GM23338 (cell line): Measurements from ENCODE around the gene AFTPH. TPM values are rescaled to one million over a fixed set of nuclear protein-coding genes. Genes with fewer than 3 reads are reported as not detected.

ENCODE experiments used
- ATAC-seq: fragments of 200-7000 bp; cut with Tn5 transposase; 3 replicates; pipeline ENCODE4 v1.9.1; 2020
- DNase-seq: peaks from one replicate; pipeline ENCODE4 v3.0.0-alpha.2; 2015; ENCODE audit warnings: low spot score
- H2AFZ ChIP-seq: fragments of 200-600 bp; sonication (generic); 2 replicates; pipeline ENCODE4 v1.8.0; 2016; ENCODE audit warnings: antibody characterized with exemption, mild to moderate bottlenecking, moderate library complexity
- H3F3A ChIP-seq: fragments of 200-600 bp; sonication (generic); replicated peaks from 2 replicates; pipeline ENCODE4 v1.8.0; 2017; ENCODE audit warnings: antibody characterized with exemption, mixed run types, low read depth
- H3K27ac ChIP-seq: fragments of 200-600 bp; sonication (generic); 2 replicates; pipeline ENCODE4 v1.6.1; 2016; ENCODE audit warnings: low read depth
- H3K27me3 ChIP-seq: fragments of 200-600 bp; sonication (generic); 2 replicates; pipeline ENCODE4 v1.8.0; 2016; ENCODE audit warnings: mild to moderate bottlenecking, mixed run types, moderate library complexity; ENCODE audit not compliant: insufficient read depth
- H3K36me3 ChIP-seq: fragments of 200-600 bp; sonication (generic); 2 replicates; pipeline ENCODE4 v1.8.0; 2016; ENCODE audit warnings: mild to moderate bottlenecking; ENCODE audit not compliant: insufficient read depth
- H3K4me1 ChIP-seq: fragments of 200-600 bp; sonication (generic); 2 replicates; pipeline ENCODE4 v1.8.0; 2016; ENCODE audit warnings: mild to moderate bottlenecking, moderate library complexity; ENCODE audit not compliant: insufficient read depth
- H3K4me2 ChIP-seq: fragments of 200-600 bp; sonication (generic); 2 replicates; pipeline ENCODE4 v1.7.1; 2017; ENCODE audit warnings: mixed run types
- H3K4me3 ChIP-seq: fragments of 200-600 bp; sonication (generic); 2 replicates; pipeline ENCODE4 v1.6.1; 2016; ENCODE audit warnings: mixed run types
- H3K79me2 ChIP-seq: fragments of 200-600 bp; sonication (generic); replicated peaks from 2 replicates; pipeline ENCODE4 v1.8.0; 2017; ENCODE audit warnings: mild to moderate bottlenecking; ENCODE audit not compliant: insufficient read depth
- H3K9me2 ChIP-seq: fragments of 200-600 bp; sonication (generic); 2 replicates; pipeline ENCODE4 v1.8.0; 2017; ENCODE audit not compliant: insufficient read depth
- H4K20me1 ChIP-seq: fragments of 200-600 bp; sonication (generic); replicated peaks from 2 replicates; pipeline ENCODE4 v1.8.0; 2017; ENCODE audit warnings: mild to moderate bottlenecking; ENCODE audit not compliant: insufficient read depth
- H3K27ac Mint-ChIP-seq: 2 replicates; pipeline ENCODE4 v1.8.0; 2020; ENCODE audit warnings: inconsistent platforms, mild to moderate bottlenecking, moderate library complexity, mixed read lengths
- H3K27me3 Mint-ChIP-seq: 3 replicates; pipeline ENCODE4 v1.8.0; 2022; ENCODE audit warnings: low read depth, mild to moderate bottlenecking, moderate library complexity, mixed read lengths, inconsistent platforms; ENCODE audit not compliant: insufficient read depth, poor library complexity
- H3K36me3 Mint-ChIP-seq: 3 replicates; pipeline ENCODE4 v1.8.0; 2021; ENCODE audit warnings: low read depth, mild to moderate bottlenecking, inconsistent platforms, moderate library complexity, mixed read lengths
- H3K4me1 Mint-ChIP-seq: 3 replicates; pipeline ENCODE4 v1.8.0; 2020; ENCODE audit warnings: mild to moderate bottlenecking, inconsistent platforms, mixed read lengths
- H3K4me3 Mint-ChIP-seq: 3 replicates; pipeline ENCODE4 v1.8.0; 2021; ENCODE audit warnings: moderate library complexity, mild to moderate bottlenecking, inconsistent platforms, mixed read lengths
- H3K9me3 Mint-ChIP-seq: 3 replicates; pipeline ENCODE4 v1.8.0; 2020; ENCODE audit warnings: moderate library complexity, mild to moderate bottlenecking, inconsistent platforms, mixed read lengths
- CTCF ChIP-seq, 2 experiments: fragments of 200-600 bp in 1 of 2; sonication (generic) in 1 of 2; conservative IDR thresholded peaks; 2 replicates each; pipeline versions ENCODE4 v1.5.1 to v1.6.1; 2016 to 2017; ENCODE audit warnings: antibody characterized with exemption in 2 of 2, low read depth in 2 of 2, mild to moderate bottlenecking in 2 of 2, moderate library complexity in 1 of 2
- ETS1 ChIP-seq: IDR thresholded peaks from 2 replicates; pipeline ENCODE4 v1.6.1; 2016; ENCODE audit warnings: antibody characterized with exemption
- EZH2 ChIP-seq: fragments of 200-600 bp; sonication (generic); IDR thresholded peaks from one replicate; pipeline ENCODE4 v1.8.0; 2017; ENCODE audit warnings: antibody characterized with exemption, mild to moderate bottlenecking, low read depth; ENCODE audit not compliant: unreplicated experiment
- EZH2phosphoT487 ChIP-seq: fragments of 200-600 bp; sonication (generic); IDR thresholded peaks from one replicate; pipeline ENCODE4 v1.8.1; 2018; ENCODE audit warnings: antibody characterized with exemption; ENCODE audit not compliant: unreplicated experiment
- JUNB ChIP-seq: IDR thresholded peaks from one replicate; pipeline ENCODE4 v1.6.1; 2016; ENCODE audit warnings: antibody characterized with exemption; ENCODE audit not compliant: unreplicated experiment
- NANOG ChIP-seq: IDR thresholded peaks from 2 replicates; pipeline ENCODE4 v1.6.1; 2016; ENCODE audit warnings: antibody characterized with exemption, borderline replicate concordance
- POLR2AphosphoS5 ChIP-seq: IDR thresholded peaks from 2 replicates; pipeline ENCODE4 v1.6.1; 2016; ENCODE audit warnings: antibody characterized with exemption, low read depth
- REST ChIP-seq: IDR thresholded peaks from one replicate; pipeline ENCODE4 v1.6.1; 2018; ENCODE audit warnings: antibody characterized with exemption; ENCODE audit not compliant: unreplicated experiment
- STAT1 ChIP-seq: IDR thresholded peaks from one replicate; pipeline ENCODE4 v1.6.1; 2016; ENCODE audit warnings: antibody characterized with exemption; ENCODE audit not compliant: unreplicated experiment
- ZNF114 ChIP-seq: fragments of 250-450 bp; sonication (Bioruptor Pico); IDR thresholded peaks from 2 replicates; pipeline ENCODE4 v1.5.0; 2020; ENCODE audit warnings: mild to moderate bottlenecking, moderate library complexity
- ZNF331 ChIP-seq: fragments of 250-450 bp; sonication (Bioruptor Pico); IDR thresholded peaks from 2 replicates; pipeline ENCODE4 v1.5.0; 2020; ENCODE audit warnings: low read depth, mild to moderate bottlenecking, moderate library complexity
- ZNF462 ChIP-seq: fragments of 250-450 bp; sonication (Bioruptor Pico); IDR thresholded peaks from 2 replicates; pipeline ENCODE4 v1.5.0; 2020; ENCODE audit warnings: mild to moderate bottlenecking, moderate library complexity
- polyA plus RNA-seq: library from polyadenylated mRNA; unstranded; fragments of >200 nt; fragmentation: Nextera tagmentation; extraction: Ambion mirVana; gene quantifications from 2 replicates; pipeline ENCODE4 v1.2.1, GENCODE V29; 2016
- total RNA-seq: library from RNA; depleted of rRNA; stranded (reverse); fragments of >200 nt; shearing (Covaris generic); gene quantifications from 2 replicates; pipeline ENCODE4 v1.2.3, GENCODE V29; 2014

The AFTPH gene
- total and polyA plus RNA-seq, 2 experiments from 2014 or later, result 14.9 to 20.6 TPM

GRCh38 chr2:64565949-64566710 lies 42.0 kb downstream of the AFTPH start:
- no peak overlapping the region for H3K4me2 ChIP-seq
- 0 out of 2 replicates have a peak, but pooled peaks cover 4% of the 10 kb centered on the region for H3K79me2 ChIP-seq
- H3F3A ChIP-seq, result no peaks in the 10 kb centered on the region
- H3K36me3 ChIP-seq, result no peaks in the 10 kb centered on the region
- Mint-ChIP-seq H3K4me3 (no peak overlapping the region), H3K27ac (no peak overlapping the region), H3K4me1 (peaks cover 19% of the 10 kb centered on the region), H3K9me3 (no peaks in the 10 kb centered on the region), H3K27me3 (peaks cover 2% of the 10 kb centered on the region), H3K36me3 (no peaks in the 10 kb centered on the region)
- H2AFZ ChIP-seq, result no peak overlapping the region
- TF ChIP-seq POLR2AphosphoS5, result no peak
- TF ChIP-seq CTCF (conservative IDR thresholded peaks at IDR 0.05; ENCODE audit: low read depth in 2 of 2), result no peak
- no peak for TF ChIP-seq STAT1
- TF ChIP-seq ETS1, result no peak
- TF ChIP-seq JUNB, result no peak
- TF ChIP-seq ZNF114 (CRISPR knock-in tag), result no peak
- no peak for TF ChIP-seq EZH2
- no peak for TF ChIP-seq EZH2phosphoT487
- TF ChIP-seq REST, result no peak
- no peak for TF ChIP-seq ZNF331 (CRISPR knock-in tag)
- no peak for TF ChIP-seq ZNF462
- TF ChIP-seq NANOG, result no peak
- no peaks in the 10 kb centered on the region for H3K9me2 ChIP-seq
- H3K4me1 ChIP-seq, result no peaks in the 10 kb centered on the region
- DNase-seq (no peak), ATAC-seq (no peak)
- no peaks in the 10 kb centered on the region for H3K27me3 ChIP-seq
- H3K4me3 ChIP-seq, result no peak overlapping the region
- H3K27ac ChIP-seq, result no peak overlapping the region
- H4K20me1 ChIP-seq, result no peaks in the 10 kb centered on the region
